ENCODE measurements around the gene MYH8. TPM values are rescaled to one million over a fixed set of nuclear protein-coding genes. Genes with fewer than 3 reads are reported as not detected.

The MYH8 gene
- total RNA-seq, 1 donor from 2014 or later: not detected

GRCh38 chr17:10384175-10384574, 37.6 kb downstream of the MYH8 start:
- intact Hi-C loops (cut with micrococcal nuclease): no loop called here

- intact Hi-C loops (cut with micrococcal nuclease): no loop called here
Observed at GRCh38 chr17:10380631-10381408, 40.9 kb downstream of the MYH8 start.

- intact Hi-C loops (cut with micrococcal nuclease): no loop called here
Observed at GRCh38 chr17:10372906-10373305, 48.8 kb downstream of the MYH8 start, which contains the start of gene MYH13. TSS of gene MYH13 (minus strand) at chr17:10373006. CDS start at chr17:10364530, 8,476 bp downstream.

DNA sequence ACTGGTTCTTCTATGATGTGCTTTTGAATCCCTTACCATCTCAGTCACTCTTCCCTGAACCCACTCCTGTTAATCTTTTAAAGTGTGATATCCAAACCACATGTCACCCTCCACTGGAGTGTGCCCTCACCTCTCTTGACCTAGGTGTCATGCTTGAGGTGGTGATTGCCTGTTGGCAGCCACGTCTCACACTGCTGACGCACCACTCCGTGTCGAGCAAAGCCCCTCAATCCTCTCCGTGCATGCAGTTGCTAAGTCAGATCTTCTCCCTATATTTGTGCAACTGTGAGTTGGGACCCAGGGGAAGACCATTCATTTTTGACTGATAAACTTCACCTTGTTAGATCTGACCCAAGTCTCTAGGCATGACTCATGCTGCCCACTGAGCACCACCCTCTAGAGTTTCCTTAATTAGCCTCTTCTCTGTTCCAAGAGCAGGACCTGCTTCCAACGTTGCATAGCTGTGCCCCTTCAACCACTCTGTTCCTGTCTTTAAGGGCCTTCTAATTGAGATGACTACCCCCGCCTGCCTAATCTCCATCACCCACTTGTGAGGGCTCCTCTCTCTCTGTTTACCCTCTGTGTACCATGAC, 51.6 kb downstream of the MYH8 start:
- intact Hi-C loops (cut with micrococcal nuclease): no loop called here

GRCh38 chr17:10369239-10369638, 52.5 kb downstream of the MYH8 start:
- intact Hi-C loops (cut with micrococcal nuclease): no loop called here

- intact Hi-C loops (cut with micrococcal nuclease): no loop called here
Observed at GRCh38 chr17:10368561-10368960, 53.2 kb downstream of the MYH8 start.

DNA sequence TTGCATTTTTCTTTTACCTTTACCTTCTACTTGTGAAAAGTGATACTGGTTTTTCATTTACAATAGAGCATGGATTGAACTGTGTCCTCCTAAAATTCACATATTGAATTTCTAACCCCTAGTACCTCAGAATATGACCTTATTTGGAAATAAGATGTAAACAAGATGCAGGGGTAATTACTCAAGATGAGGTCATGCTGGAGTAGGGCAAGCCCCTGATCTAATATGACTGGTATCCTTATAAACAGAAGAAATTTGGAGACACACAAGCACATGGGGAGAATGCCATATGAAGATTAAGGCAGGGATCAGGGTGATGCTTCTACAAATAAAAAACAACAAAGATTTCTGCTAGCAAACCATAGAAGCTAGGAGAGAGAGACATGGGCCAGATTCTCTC, 61.2 kb downstream of the MYH8 start:
- intact Hi-C loops (cut with micrococcal nuclease): no loop called here

DNA sequence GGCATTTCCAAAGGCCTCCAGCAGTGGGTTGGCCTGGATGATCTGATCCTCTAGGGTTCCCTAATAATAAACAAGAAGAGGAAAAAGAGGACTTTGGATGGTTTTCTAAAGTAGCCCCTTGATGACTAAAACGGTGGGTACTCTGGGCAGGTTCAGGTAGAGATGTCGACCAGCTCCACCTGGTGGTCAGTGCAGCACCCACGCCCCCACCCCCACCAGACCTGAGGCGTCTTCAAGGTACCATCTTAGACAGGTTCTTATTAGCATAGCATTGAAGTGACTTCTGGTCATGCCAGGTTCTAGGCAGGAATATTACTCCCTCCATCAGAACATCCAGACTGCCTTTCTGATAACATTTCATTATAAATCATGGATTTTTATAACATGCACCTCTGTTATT, 64.0 kb downstream of the MYH8 start:
- intact Hi-C loops (cut with micrococcal nuclease): loop anchor here (5.0 kb wide), 1 partner anchor 60 kb away; no protein-coding TSS in a partner anchor

DNA sequence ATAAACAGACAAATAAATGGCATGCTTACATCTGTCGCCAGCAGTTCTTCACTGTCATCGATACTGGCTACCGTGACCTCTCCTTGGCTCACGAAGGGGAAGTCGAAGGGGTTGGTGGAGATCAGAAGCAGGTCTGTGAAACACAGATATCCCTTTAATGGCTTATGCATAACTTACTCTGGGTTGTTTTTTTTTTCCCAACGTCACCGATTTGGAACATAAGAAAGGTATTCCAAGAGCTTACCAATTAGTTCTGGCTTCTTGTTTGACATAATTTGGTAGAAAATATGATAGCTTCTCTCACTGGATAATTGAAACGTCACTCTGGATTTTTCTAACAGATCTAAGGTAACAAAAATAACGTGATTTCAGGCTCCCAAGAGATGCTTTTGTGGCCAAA, 67.1 kb downstream of the MYH8 start:
- intact Hi-C loops (cut with micrococcal nuclease): loop anchor here (5.0 kb wide), 1 partner anchor 57 kb away; no protein-coding TSS in a partner anchor

DNA sequence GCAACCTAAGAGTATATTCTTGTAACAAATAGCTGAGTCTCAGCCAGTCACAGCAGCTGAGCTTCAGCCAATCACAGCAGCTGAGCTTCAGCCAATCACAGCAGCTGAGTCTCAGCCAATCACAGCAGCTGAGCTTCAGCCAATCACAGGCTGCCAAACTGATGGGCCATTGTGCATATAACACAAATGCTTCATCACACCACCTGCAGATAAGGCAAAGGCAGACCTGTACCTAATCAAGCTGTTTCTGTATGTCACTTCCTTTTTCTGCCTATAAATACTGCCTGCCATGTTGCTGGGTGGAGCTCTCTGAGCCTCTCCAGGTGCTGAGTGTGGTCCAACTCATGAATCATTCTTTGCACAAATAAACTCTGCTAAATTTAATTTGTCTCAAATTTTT, 68.9 kb downstream of the MYH8 start:
- intact Hi-C loops (cut with micrococcal nuclease): no loop called here

DNA sequence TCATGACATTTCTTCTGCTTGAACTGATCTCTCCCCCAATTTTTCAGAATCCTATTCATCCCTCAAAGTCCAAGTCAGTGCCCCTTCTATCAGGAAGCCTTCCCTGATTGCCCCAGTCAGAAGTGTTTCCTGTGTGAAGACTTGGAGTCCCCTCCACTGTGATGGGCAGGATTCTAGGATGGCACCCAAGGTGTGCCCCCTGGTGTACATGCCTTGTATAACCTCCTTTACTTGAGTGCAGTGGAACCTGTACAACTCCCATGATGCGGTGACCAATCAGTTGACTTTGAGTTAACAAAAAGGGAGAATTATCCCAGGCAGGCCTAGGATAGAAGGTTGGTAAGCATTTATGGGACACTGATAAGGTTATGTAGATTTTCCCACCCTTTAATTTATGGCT, 72.3 kb downstream of the MYH8 start:
- intact Hi-C loops (cut with micrococcal nuclease): no loop called here

DNA sequence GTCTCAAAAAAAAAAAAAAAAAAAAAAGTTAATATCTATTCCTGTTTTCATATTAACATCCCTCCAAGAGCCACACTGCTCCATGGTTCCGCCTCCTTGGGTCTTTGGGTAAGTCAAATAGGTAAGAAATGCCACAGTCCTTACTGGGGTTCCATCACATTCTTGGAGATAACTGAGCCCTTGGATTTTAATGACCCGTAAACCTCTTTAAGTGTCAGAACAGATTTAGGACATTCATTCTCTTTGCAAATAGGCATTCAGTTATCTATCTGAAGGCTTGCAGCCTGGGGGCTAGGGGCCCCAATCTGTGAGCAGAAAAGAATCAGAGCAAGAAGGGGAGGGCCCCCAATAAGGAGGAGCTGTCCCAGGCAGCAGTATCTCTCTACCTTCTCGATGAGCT, 76.9 kb downstream of the MYH8 start:
- intact Hi-C loops (cut with micrococcal nuclease): no loop called here

Other genes starting within 250 kb of the MYH8 start
- gene GAS7, start 223.3 kb downstream of the MYH8 start, total RNA-seq: 0.18 and 0.30 TPM in 2 replicates
- gene MYH13, start 48.9 kb downstream of the MYH8 start, total RNA-seq: not detected in 2 replicates
- gene MYH4, start 47.6 kb upstream of the MYH8 start, total RNA-seq: not detected in 2 replicates
- not detected in 2 replicates for gene MYH1, start 96.6 kb upstream of the MYH8 start, total RNA-seq
- not detected in 2 replicates for gene MYH2, start 127.7 kb upstream of the MYH8 start, total RNA-seq
- 5.0 TPM in 2 replicates for gene MYH3, start 235.4 kb upstream of the MYH8 start, total RNA-seq